Pancreas (tissue), 10 donors: ENCODE results near the gene ZBTB46. TPM values are rescaled to one million over a fixed set of nuclear protein-coding genes. Genes with fewer than 3 reads are reported as not detected.

Experiments
- ATAC-seq, 4 donors: fragments of 200-7000 bp; cut with Tn5 transposase; one replicate each; pipeline versions ENCODE4 v1.8.0 to v1.9.1; 2020; ENCODE audit warnings: mild to moderate bottlenecking in 4 of 4, moderate library complexity in 4 of 4
- DNase-seq, 6 donors: peaks; one replicate each; pipeline ENCODE4 v3.0.0-alpha.2; 2020
- FAIRE-seq: peaks from 2 replicates; lab custom pipeline; 2012; peaks lifted over from hg19 to GRCh38; lab: Jason Lieb, UNC
- H3K27ac ChIP-seq, 4 donors: fragments of 200-600 bp; sonication (generic); 1 replicate in 3 of 4; 2 replicates in 1 of 4; pipeline versions ENCODE4 v1.5.0 to v1.8.0; 2020
- H3K27me3 ChIP-seq, 4 donors: fragments of 200-600 bp; one replicate each; pipeline ENCODE4 v1.8.0; 2021
- H3K36me3 ChIP-seq, 3 donors: fragments of 200-600 bp; sonication (generic) in 1 of 3; one replicate each; pipeline versions ENCODE4 v1.5.0 to v1.8.0; 2020 to 2021
- H3K4me1 ChIP-seq, 3 donors: fragments of 200-600 bp; one replicate each; pipeline ENCODE4 v1.8.0; 2021
- H3K4me3 ChIP-seq, 4 donors: fragments of 200-600 bp; sonication (generic) in 2 of 4; one replicate each; pipeline versions ENCODE4 v1.5.0 to v1.8.0; 2020 to 2021
- H3K9me3 ChIP-seq, 4 donors: fragments of 200-600 bp; one replicate each; pipeline ENCODE4 v1.8.0; 2021
- CTCF ChIP-seq, 4 donors: fragments of 200-600 bp; sonication (generic) in 3 of 4; IDR thresholded peaks; one replicate each; pipeline versions ENCODE4 v1.5.0 to v1.8.0; 2021; ENCODE audit warnings: antibody characterized with exemption in 4 of 4
- WGBS, 2 donors: extraction: QIAGEN DNeasy Blood & Tissue Kit; methylation state at CpG; one replicate each; pipeline ENCODE4 v1.1.7; 2013; 5-methylcytosine and 5-hydroxymethylcytosine counted together
- intact Hi-C, 3 donors: fragments of 100-400 bp; cut with DNase I; formaldehyde crosslinking; loops; one replicate each; pipeline versions ENCODE4 v1.11.1 to v1.14.2; 2022
- polyA plus RNA-seq, 2 donors: library from polyadenylated mRNA; stranded (reverse); fragments of 200-250 nt; gene quantifications; one replicate each; pipeline ENCODE4 v1.2.3, GENCODE V29; 2013
- total RNA-seq, 6 donors: library from RNA; stranded (reverse); fragmentation: NEBNext Ultra II Directional in 4 of 6; extraction: Animal tissue kit (Norgen Biotek cat#: 25700) in 4 of 6; gene quantifications; one replicate each; pipeline versions ENCODE4 v1.2.1 to v1.2.4, GENCODE V29; 2021 to 2023
- donor health status: healthy with polysubstance abuse.
- donor health status: DM: no; HTN: no; CAD: no; lungs with moderate emphysema.
- donor health status: DM: no; HTN: no; CAD: no.
- donor health status: control.
- donor health status: control.
- donor health status: Bipolar disorder and iron deficiency.
- donor health status: DM: yes; HTN: yes; CAD: no.
- donor health status: DM: no; HTN: no; CAD: no.
- donor health status: DM: no; HTN: no; CAD: no.
- donor health status: DM: yes; HTN: yes; CAD: no.

The ZBTB46 gene
- total and polyA plus RNA-seq, 8 donors, result 2.2 to 7.4 (median 3.0) TPM

- intact Hi-C loops, result no loop called here
- DNase-seq (peak in 1 of 6 donors; percentile 15), FAIRE-seq (no peak), ATAC-seq (no peak)
- Histone ChIP-seq H3K9me3 (no peaks in the 10 kb centered on the region), H3K27me3 (no peaks in the 10 kb centered on the region), H3K27ac (no peak overlapping the region), H3K4me3 (no peak overlapping the region), H3K36me3 (peaks cover 0 to 7% (median 0%) of the 10 kb centered on the region in 3 donors), H3K4me1 (peaks cover 0 to 16% (median 6%) of the 10 kb centered on the region in 3 donors)
- WGBS, 2 donors, result 85 to 92% methylated on average over 8 of the region's 8 CpGs
- no peak for TF ChIP-seq CTCF (IDR thresholded peaks at IDR 0.05)
Measured at GRCh38 chr20:63705232-63706026, 125.6 kb downstream of the ZBTB46 start.

- 80 to 88% methylated on average over 6 of the region's 6 CpGs for WGBS, 2 donors
- FAIRE-seq (no peak), DNase-seq (peak in 1 of 6 donors; percentile 63), ATAC-seq (no peak)
- intact Hi-C loops, result no loop called here
- Histone ChIP-seq H3K36me3 (peaks cover 0 to 7% (median 0%) of the 10 kb centered on the region in 3 donors), H3K4me3 (no peak overlapping the region), H3K9me3 (no peaks in the 10 kb centered on the region), H3K27ac (no peak overlapping the region), H3K4me1 (peaks cover 0 to 16% (median 6%) of the 10 kb centered on the region in 3 donors), H3K27me3 (no peaks in the 10 kb centered on the region)
- no peak for TF ChIP-seq CTCF (IDR thresholded peaks at IDR 0.05)
Measured at GRCh38 chr20:63704749-63705117, 126.3 kb downstream of the ZBTB46 start.

DNA sequence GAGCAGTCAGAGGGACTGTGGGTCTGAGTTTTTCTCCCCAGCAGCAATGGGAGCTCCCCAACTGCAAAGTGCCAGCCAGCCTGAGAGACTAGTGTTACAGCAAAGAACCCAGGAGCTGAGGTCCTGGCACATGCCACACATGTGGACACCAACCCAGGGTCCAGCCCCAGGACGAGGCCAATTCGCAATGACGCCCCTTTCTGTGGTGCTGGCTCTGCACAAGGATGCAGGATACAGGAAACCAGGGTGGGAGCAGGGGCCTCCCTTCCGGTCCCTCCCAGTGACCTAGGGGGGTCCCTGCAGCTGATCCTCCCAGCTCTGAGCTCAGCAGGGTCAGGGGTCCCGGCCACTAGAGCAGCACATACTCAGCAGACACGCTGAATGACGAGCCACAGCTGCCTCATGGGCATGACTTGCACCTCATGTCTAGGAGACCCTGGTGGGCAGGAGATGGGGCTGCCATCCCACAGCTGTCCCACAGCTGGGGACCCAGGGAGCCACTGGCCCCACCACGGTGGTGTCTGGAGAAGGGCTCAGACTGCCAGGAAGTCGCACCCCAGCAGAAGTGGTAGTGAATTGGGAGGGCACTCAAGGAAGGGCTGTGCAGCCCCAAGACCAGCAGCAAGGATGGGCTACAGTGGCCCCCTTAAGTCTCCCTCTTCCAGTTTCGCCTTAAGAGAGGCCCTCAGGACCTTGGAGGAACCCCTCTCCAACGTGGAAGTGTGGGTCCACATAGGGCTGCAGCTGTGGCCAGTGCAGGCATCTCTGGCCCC, 126.9 kb downstream of the ZBTB46 start:
- Histone ChIP-seq H3K27ac (no peak overlapping the region), H3K9me3 (no peaks in the 10 kb centered on the region), H3K27me3 (no peaks in the 10 kb centered on the region), H3K36me3 (peaks cover 0 to 7% (median 0%) of the 10 kb centered on the region in 3 donors), H3K4me1 (peaks cover 0 to 12% (median 6%) of the 10 kb centered on the region in 3 donors), H3K4me3 (no peak overlapping the region)
- intact Hi-C loops, result no loop called here
- DNase-seq (peak in 1 of 6 donors; percentile 61), ATAC-seq (no peak), FAIRE-seq (no peak)
- no peak for TF ChIP-seq CTCF (IDR thresholded peaks at IDR 0.05)
- WGBS, 2 donors, result 87 to 91% methylated on average over 11 of the region's 11 CpGs

GRCh38 chr20:63703471-63703975, 127.5 kb downstream of the ZBTB46 start:
- intact Hi-C loops, result no loop called here
- no peaks in the 10 kb centered on the region for H3K9me3 ChIP-seq
- 86 to 89% methylated on average over 14 to 15 of the region's 15 CpGs for WGBS, 2 donors
- peaks cover 0 to 6% (median 6%) of the 10 kb centered on the region in 3 donors for H3K4me1 ChIP-seq
- ATAC-seq, result no peak
- H3K27ac ChIP-seq, result no peak overlapping the region
- peaks cover 0 to 7% (median 0%) of the 10 kb centered on the region in 3 donors for H3K36me3 ChIP-seq
- H3K27me3 ChIP-seq, result no peaks in the 10 kb centered on the region
- no peak overlapping the region for H3K4me3 ChIP-seq
- peak in 1 of 6 donors; percentile 73 for DNase-seq
- no peak for TF ChIP-seq CTCF (IDR thresholded peaks at IDR 0.05)
- FAIRE-seq, result no peak
